ENCODE data around the gene TTC28. TPM values are rescaled to one million over a fixed set of nuclear protein-coding genes. Genes with fewer than 3 reads are reported as not detected.

TTC28 gene
- total and polyA plus RNA-seq, 2 donors (not counting 3 experiments of a cell fraction or from before 2014, with no cell fraction given) = 16.5 to 51.1 TPM

GRCh38 chr22:28398355-28398754, 281.3 kb downstream of the TTC28 start:
- dilution Hi-C loops (cut with MboI; ENCODE audit: extremely low pct_ligation_motif_present, low sequenced_read_pairs) = no loop called here

More at GRCh38 chr22:28398355-28398754, 281.3 kb downstream of the TTC28 start:
- DNase-seq (ENCODE audit: low read depth, low spot score) = no peak
- FAIRE-seq = no peak
- Histone ChIP-seq H3K9ac (replicated peaks; ENCODE audit: extremely low read depth, insufficient read depth, low read length) (no peak overlapping the region), H3K4me3 (replicated peaks in 1 of 3; ENCODE audit: insufficient read depth in 1 of 3, low read depth in 1 of 3, low read length in 3 of 3) (no peak overlapping the region), H3K9me3 (replicated peaks; ENCODE audit: control insufficient read depth, insufficient read depth, low read length) (no peaks in the 10 kb centered on the region), H3K9me1 (replicated peaks; ENCODE audit: control insufficient read depth, extremely low read depth, insufficient read depth, low read length) (no peaks in the 10 kb centered on the region), H3K27ac (ENCODE audit: insufficient read depth, low read depth, low read length) (no peak overlapping the region), H3K27me3 (ENCODE audit: control insufficient read depth in 2 of 2, insufficient read depth in 2 of 2, low read length in 2 of 2) (no peaks in the 10 kb centered on the region), H4K20me1 (replicated peaks; ENCODE audit: control insufficient read depth, extremely low read depth, insufficient read depth, low read length) (peaks cover 6% of the 10 kb centered on the region), H3K4me2 (ENCODE audit: insufficient read depth, low read length) (no peak overlapping the region), H3K36me3 (ENCODE audit: control insufficient read depth in 2 of 2, extremely low read depth in 1 of 2, insufficient read depth in 2 of 2, low read length in 2 of 2) (no peaks in the 10 kb centered on the region), H3K4me1 (ENCODE audit: control insufficient read depth, extremely low read depth, insufficient read depth, low read length) (peaks cover 7% of the 10 kb centered on the region), H3K79me2 (ENCODE audit: control insufficient read depth, insufficient read depth, low read length) (no peaks in the 10 kb centered on the region), H2AFZ (ENCODE audit: low read depth, low read length) (no peak overlapping the region)
- TF ChIP-seq JUN (IDR thresholded peaks at IDR 0.05; ENCODE audit: borderline replicate concordance, insufficient read depth, insufficient read length, low read depth) (no peak), MYC (IDR thresholded peaks at IDR 0.05; ENCODE audit: low read depth, low read length) (no peak), POLR2AphosphoS5 (IDR thresholded peaks at IDR 0.05; ENCODE audit: insufficient read depth, low read depth, low read length) (no peak), POLR2A (IDR thresholded peaks at IDR 0.05; ENCODE audit: low read depth, low read length) (no peak), CTCF (IDR thresholded peaks at IDR 0.05; ENCODE audit: extremely low read depth in 1 of 2, insufficient read depth in 1 of 2, low read depth in 1 of 2, low read length in 2 of 2) (no peak), GATA2 (IDR thresholded peaks at IDR 0.05; ENCODE audit: insufficient read depth, insufficient read length, low read depth, low read length) (no peak), FOS (IDR thresholded peaks at IDR 0.05; ENCODE audit: borderline replicate concordance, insufficient read depth, low read length) (no peak), MAX (IDR thresholded peaks at IDR 0.05; ENCODE audit: insufficient read depth, insufficient read length) (no peak), EZH2 (IDR thresholded peaks at IDR 0.05; ENCODE audit: borderline replicate concordance, low read depth, low read length, severe bottlenecking) (no peak)
- no TSS peak for BruUV-seq (replicated peaks)
- intact Hi-C loops (cut with micrococcal nuclease) = no loop called here
- CTCF ChIA-PET = no interaction called here
- POLR2A ChIA-PET = no interaction called here

Data from endothelial cell of umbilical vein (primary cell).